ENCODE results near the gene FHL2.

Gene FHL2

GRCh38 chr2:105443617-105444598 lies 45.1 kb upstream of the FHL2 start:
- peaks cover 59% of the 10 kb centered on the region for H3K4me1 Mint-ChIP-seq
- TF ChIP-seq CTCF (IDR thresholded peaks at IDR 0.05; ENCODE audit: unreplicated experiment in 3 of 3) = no peak
- H3K36me3 Mint-ChIP-seq (ENCODE audit: low read depth) = no peaks in the 10 kb centered on the region

GRCh38 chr2:105442721-105443120 lies 43.9 kb upstream of the FHL2 start:
- peaks cover 65% of the 10 kb centered on the region for H3K4me1 Mint-ChIP-seq
- no peak for TF ChIP-seq CTCF (IDR thresholded peaks at IDR 0.05; ENCODE audit: unreplicated experiment in 3 of 3)
- no peaks in the 10 kb centered on the region for H3K9me3 Mint-ChIP-seq
- no peak overlapping the region for H3K27ac Mint-ChIP-seq
- no peaks in the 10 kb centered on the region for H3K36me3 Mint-ChIP-seq (ENCODE audit: low read depth)
- H3K27me3 Mint-ChIP-seq (ENCODE audit: low read depth) = peaks cover 4% of the 10 kb centered on the region
- H3K4me3 Mint-ChIP-seq = no peak overlapping the region

More at GRCh38 chr2:105443617-105444598, 45.1 kb upstream of the FHL2 start:
- H3K4me3 Mint-ChIP-seq = no peak overlapping the region
- peak overlapping the region in 1 of 3 experiments; percentile 29 for H3K27ac Mint-ChIP-seq
- H3K9me3 Mint-ChIP-seq = no peaks in the 10 kb centered on the region
- peaks cover 7% of the 10 kb centered on the region for H3K27me3 Mint-ChIP-seq (ENCODE audit: low read depth)

- no peak overlapping the region for H3K4me3 Mint-ChIP-seq
- H3K4me1 Mint-ChIP-seq = peaks cover 62% of the 10 kb centered on the region
- no peak for TF ChIP-seq CTCF (IDR thresholded peaks at IDR 0.05; ENCODE audit: unreplicated experiment in 3 of 3)
- peak overlapping the region in 1 of 3 experiments; percentile 6 for H3K27ac Mint-ChIP-seq
- no peaks in the 10 kb centered on the region for H3K36me3 Mint-ChIP-seq (ENCODE audit: low read depth)
- peaks cover 4% of the 10 kb centered on the region for H3K27me3 Mint-ChIP-seq (ENCODE audit: low read depth)
- no peaks in the 10 kb centered on the region for H3K9me3 Mint-ChIP-seq
Observed at GRCh38 chr2:105442056-105442455, 43.2 kb upstream of the FHL2 start.

GRCh38 chr2:105439141-105439540 lies 40.3 kb upstream of the FHL2 start:
- peak overlapping the region; percentile 81 to 92 (median 91) for H3K27ac Mint-ChIP-seq
- peak overlapping the region in 2 of 3 experiments; percentile 3 to 34 for H3K4me3 Mint-ChIP-seq
- peaks cover 4% of the 10 kb centered on the region for H3K27me3 Mint-ChIP-seq (ENCODE audit: low read depth)
- H3K9me3 Mint-ChIP-seq = no peaks in the 10 kb centered on the region
- no peaks in the 10 kb centered on the region for H3K36me3 Mint-ChIP-seq (ENCODE audit: low read depth)
- peaks cover 43% of the 10 kb centered on the region for H3K4me1 Mint-ChIP-seq
- no peak for TF ChIP-seq CTCF (IDR thresholded peaks at IDR 0.05; ENCODE audit: unreplicated experiment in 3 of 3)

- no peak for TF ChIP-seq CTCF (IDR thresholded peaks at IDR 0.05; ENCODE audit: unreplicated experiment in 3 of 3)
- H3K9me3 Mint-ChIP-seq = no peaks in the 10 kb centered on the region
- peaks cover 45% of the 10 kb centered on the region for H3K4me1 Mint-ChIP-seq
- peak overlapping the region; percentile 81 to 92 (median 91) for H3K27ac Mint-ChIP-seq
- peak overlapping the region in 1 of 3 experiments; percentile 68 for H3K4me3 Mint-ChIP-seq
- H3K36me3 Mint-ChIP-seq (ENCODE audit: low read depth) = no peaks in the 10 kb centered on the region
- H3K27me3 Mint-ChIP-seq (ENCODE audit: low read depth) = peaks cover 4% of the 10 kb centered on the region
Observed at GRCh38 chr2:105438104-105438929, 39.5 kb upstream of the FHL2 start.
